Upper lobe of left lung (tissue), 4 donors: Measurements from ENCODE around the gene IFT57.

Source experiments
- CTCF ChIP-seq, 6 experiments: fragments of 450-650 bp in 4 of 6; fragments of 200-600 bp in 2 of 6; sonication (generic) in 2 of 6; IDR thresholded peaks; one replicate each; pipeline ENCODE4 v1.5.1; 2016 to 2019; ENCODE audit warnings: antibody characterized with exemption in 6 of 6
- POLR2A ChIP-seq, 4 donors: fragments of 450-650 bp; IDR thresholded peaks; one replicate each; pipeline ENCODE4 v1.5.1; 2016 to 2017; ENCODE audit warnings: antibody characterized with exemption in 4 of 4, mild to moderate bottlenecking in 2 of 4
- POLR2AphosphoS5 ChIP-seq, 2 donors: sonication (generic); formaldehyde crosslinking; IDR thresholded peaks; one replicate each; pipeline ENCODE4 v1.5.1; 2017; ENCODE audit warnings: antibody characterized with exemption in 2 of 2

- no peak for TF ChIP-seq POLR2A (IDR thresholded peaks at IDR 0.05)
- TF ChIP-seq CTCF (IDR thresholded peaks at IDR 0.05) = no peak
- no peak for TF ChIP-seq POLR2AphosphoS5 (IDR thresholded peaks at IDR 0.05)
Measured at GRCh38 chr3:108119398-108120104, 102.7 kb downstream of the IFT57 start.
